HG02938 (cell line): Measurements from ENCODE around the gene UNG.
"Not testable (repeated sequence)": the region's sequence is repeated elsewhere in the genome, so short reads cannot be mapped to it uniquely, and the experiment has no call there.

ENCODE experiments used
- ATAC-seq: cut with Tn5 transposase; IDR thresholded peaks from one replicate; pipeline ENCODE4 v1.9.1; 2021; ENCODE audit warnings: mild to moderate bottlenecking, moderate library complexity; ENCODE audit not compliant: unreplicated experiment

UNG gene

GRCh38 chr12:109120557-109120956 is 23.2 kb downstream of the UNG start:
- ATAC-seq = no peak

- ATAC-seq = no peak
Observed at GRCh38 chr12:109121346-109121880, 24.0 kb downstream of the UNG start.

- ATAC-seq = no peak
Observed at GRCh38 chr12:109124878-109125648, 27.7 kb downstream of the UNG start.

- no peak for ATAC-seq
Observed at GRCh38 chr12:109125791-109126190, 28.4 kb downstream of the UNG start.

GRCh38 chr12:109126784-109127183 is 29.4 kb downstream of the UNG start:
- ATAC-seq = no peak

- no peak for ATAC-seq
Observed at GRCh38 chr12:109127533-109128242, 30.3 kb downstream of the UNG start.

- ATAC-seq = no peak
Observed at GRCh38 chr12:109130297-109131153, 33.1 kb downstream of the UNG start.

GRCh38 chr12:109131154-109132050 is 34.0 kb downstream of the UNG start:
- no peak for ATAC-seq

- ATAC-seq = no peak
Observed at GRCh38 chr12:109134186-109134917, 37.0 kb downstream of the UNG start.

GRCh38 chr12:109137055-109137454 is 39.7 kb downstream of the UNG start:
- no peak for ATAC-seq

- no peak for ATAC-seq
Observed at GRCh38 chr12:109139360-109139759, 42.0 kb downstream of the UNG start.

- no peak for ATAC-seq
Observed at GRCh38 chr12:109139791-109140190, 42.4 kb downstream of the UNG start.

- ATAC-seq = no peak
Observed at GRCh38 chr12:109140560-109140959, 43.2 kb downstream of the UNG start.

- ATAC-seq = no peak
Observed at GRCh38 chr12:109144224-109144623, 46.8 kb downstream of the UNG start.

- ATAC-seq = not testable (repeated sequence)
Observed at GRCh38 chr12:109147126-109147525, 49.7 kb downstream of the UNG start.

GRCh38 chr12:109147954-109148353 is 50.6 kb downstream of the UNG start:
- ATAC-seq = no peak

- ATAC-seq = no peak
Observed at GRCh38 chr12:109150124-109150640, 52.8 kb downstream of the UNG start.

GRCh38 chr12:109151457-109151856 is 54.1 kb downstream of the UNG start:
- ATAC-seq = no peak

- no peak for ATAC-seq
Observed at GRCh38 chr12:109153821-109154441, 56.5 kb downstream of the UNG start.
